K562 (cell line): Measurements from ENCODE around the gene MMP15. TPM values are rescaled to one million over a fixed set of nuclear protein-coding genes. Genes with fewer than 3 reads are reported as not detected.

Experiments used
- ATAC-seq: fragments of 200-7000 bp; cut with Tn5 transposase; 3 replicates; pipeline ENCODE4 v1.9.1; 2020; ENCODE audit warnings: moderate library complexity
- BruUV-seq: library from RNA; stranded (reverse); fragments of 400-500 nt; replicated peaks from 2 replicates; lab custom pipeline; 2021; lab: Mats Ljungman, UMichigan
- CTCF ChIA-PET: fragments of 300-600 bp; formaldehyde crosslinking; extraction: SDS; loops from one replicate; lab custom pipeline; 2021; ENCODE audit warnings: low intra/inter-chr PET ratio; lab: Yijun Ruan, JAX
- POLR2A ChIA-PET: fragments of 300-600, 350-650 bp; sonication (Branson Sonifier 250); formaldehyde crosslinking; extraction: SDS; loops from one replicate; lab custom pipeline; 2021; ENCODE audit warnings: antibody characterized with exemption, inconsistent platforms; lab: Yijun Ruan, JAX
- DNase-seq, 4 experiments: peaks; one replicate each; pipeline versions ENCODE4 v3.0.0 to v3.0.0-alpha.2; 2011 to 2018; ENCODE audit warnings: low spot score in 3 of 4, mixed read lengths in 3 of 4; ENCODE audit errors: extremely low read depth in 1 of 4
- FAIRE-seq: peaks from 2 replicates; lab custom pipeline; 2011; peaks lifted over from hg19 to GRCh38; lab: Jason Lieb, UNC
- H2AFZ ChIP-seq: 2 replicates; pipeline ENCODE4 v1.6.0; 2011; ENCODE audit warnings: low read depth, low read length, control low read depth, inconsistent platforms
- H3K27ac ChIP-seq: fragments of 200-600 bp; 3 replicates; pipeline ENCODE4 v1.8.0; 2011; ENCODE audit warnings: low read depth, mild to moderate bottlenecking, control low read depth, inconsistent platforms, low read length, moderate library complexity, mixed read lengths; ENCODE audit errors: extremely low read depth
- H3K27me3 ChIP-seq, 2 experiments: fragments of 300-600 bp in 1 of 2; 2 replicates in 1 of 2; 3 replicates in 1 of 2; pipeline versions ENCODE4 v1.6.0 to v1.8.0; 2011; ENCODE audit warnings: inconsistent platforms in 2 of 2, low read length in 2 of 2, mild to moderate bottlenecking in 1 of 2, mixed read lengths in 1 of 2, moderate library complexity in 1 of 2; ENCODE audit not compliant: control insufficient read depth in 2 of 2, insufficient read depth in 2 of 2
- H3K36me3 ChIP-seq: fragments of 300-600 bp; 3 replicates; pipeline ENCODE4 v1.8.0; 2011; ENCODE audit warnings: mild to moderate bottlenecking, low read length, inconsistent platforms; ENCODE audit not compliant: control insufficient read depth, insufficient read depth
- H3K4me1 ChIP-seq, 2 experiments: fragments of 200-600 bp in 1 of 2; replicated peaks in 1 of 2; 2 replicates in 1 of 2; 3 replicates in 1 of 2; pipeline versions ENCODE4 v1.5.1 to v1.8.0; 2011; ENCODE audit warnings: inconsistent platforms in 2 of 2, low read length in 2 of 2, mild to moderate bottlenecking in 1 of 2, mixed read lengths in 1 of 2, moderate library complexity in 1 of 2; ENCODE audit not compliant: control insufficient read depth in 2 of 2, insufficient read depth in 2 of 2
- H3K4me2 ChIP-seq: 2 replicates; pipeline ENCODE4 v1.6.1; 2011; ENCODE audit warnings: low read length, control low read depth, inconsistent platforms, mixed read lengths; ENCODE audit not compliant: insufficient read depth
- H3K4me3 ChIP-seq: fragments of 200-600 bp; sonication (generic), shearing (Covaris generic); 2 replicates; pipeline ENCODE4 v1.5.1; 2016; ENCODE audit warnings: control low read depth, inconsistent platforms
- H3K79me2 ChIP-seq: fragments of 200-600 bp; 3 replicates; pipeline ENCODE4 v1.8.0; 2011; ENCODE audit warnings: low read length, inconsistent platforms; ENCODE audit not compliant: control insufficient read depth, insufficient read depth
- H3K9ac ChIP-seq, 2 experiments: 2 replicates each; pipeline versions ENCODE4 v1.6.0 to v1.6.1; 2011; ENCODE audit warnings: low read depth in 2 of 2, low read length in 2 of 2, control low read depth in 1 of 2, inconsistent platforms in 1 of 2, mild to moderate bottlenecking in 1 of 2, mixed read lengths in 1 of 2; ENCODE audit not compliant: insufficient read depth in 1 of 2
- H3K9me1 ChIP-seq: one replicate; pipeline ENCODE4 v1.6.0; 2011; ENCODE audit warnings: inconsistent platforms, mild to moderate bottlenecking, low read length, moderate library complexity; ENCODE audit not compliant: control insufficient read depth, insufficient read depth
- H3K9me3 ChIP-seq: replicated peaks from 2 replicates; pipeline ENCODE4 v1.5.1; 2011; ENCODE audit warnings: low read depth, low read length, inconsistent platforms; ENCODE audit not compliant: control insufficient read depth, insufficient read depth
- H4K20me1 ChIP-seq: replicated peaks from 2 replicates; pipeline ENCODE4 v1.6.1; 2011; ENCODE audit warnings: low read length, inconsistent platforms, mixed read lengths; ENCODE audit not compliant: control insufficient read depth, insufficient read depth
- CTBP1 ChIP-seq: fragments of 450-650 bp; IDR thresholded peaks from 2 replicates; pipeline ENCODE4 v1.6.1; 2016; ENCODE audit warnings: borderline replicate concordance
- NONO ChIP-seq, 2 experiments: fragments of 200-400 bp in 1 of 2; fragments of 450-650 bp in 1 of 2; formaldehyde crosslinking in 1 of 2; IDR thresholded peaks; 2 replicates each; pipeline ENCODE4 v1.6.1; 2017; ENCODE audit warnings: low read depth in 2 of 2, mild to moderate bottlenecking in 2 of 2, moderate library complexity in 2 of 2, low read length in 1 of 2
- SP1 ChIP-seq: sonication (generic); formaldehyde crosslinking; IDR thresholded peaks from 2 replicates; pipeline ENCODE4 v1.8.1; 2022; ENCODE audit warnings: mild to moderate bottlenecking, missing genetic modification reagents
- ZNF224 ChIP-seq: sonication (generic); formaldehyde crosslinking; IDR thresholded peaks from 2 replicates; pipeline ENCODE4 v1.8.0; 2022; ENCODE audit warnings: mild to moderate bottlenecking, missing genetic modification reagents
- ZNF764 ChIP-seq: fragments of 250-450 bp; sonication (Bioruptor Pico); IDR thresholded peaks from 2 replicates; pipeline ENCODE4 v1.4.0; 2020; ENCODE audit warnings: low read depth, mild to moderate bottlenecking, moderate library complexity
- WGBS: fragments of 100-300 bp; shearing (Covaris generic); methylation state at CpG from one replicate; pipeline ENCODE4 v1.1.6; 2016; ENCODE audit warnings: low coverage, mixed read lengths; ENCODE audit not compliant: insufficient coverage; ENCODE audit errors: missing lambda C conversion rate; 5-methylcytosine and 5-hydroxymethylcytosine counted together
- in situ Hi-C: fragments of 300-500 bp; cut with MboI; formaldehyde crosslinking; loops from 4 replicates; pipeline ENCODE4 v1.15.0; 2018; ENCODE audit warnings: inconsistent platforms, mixed read lengths
- intact Hi-C: fragments of 100-400 bp; cut with micrococcal nuclease; formaldehyde crosslinking; loops from 2 replicates; pipeline ENCODE4 v1.14.2; 2022
- polyA plus RNA-seq, 8 experiments: library from polyadenylated mRNA; depleted of rRNA in 4 of 8; stranded (reverse) in 5 of 8; unstranded in 3 of 8; fragments of >200 nt; fragmentation: Nextera tagmentation in 2 of 8; fragmentation: Illumina TruSeq in 1 of 8; extraction: Ambion mirVana in 2 of 8; extraction: Trizol in 1 of 8; gene quantifications; 2 replicates each; pipeline versions ENCODE4 v1.2.1 to v1.2.3, GENCODE V29; 2011 to 2014; ENCODE audit warnings: inconsistent platforms in 1 of 8, missing spikeins in 1 of 8
- total RNA-seq, 7 experiments: library from RNA; depleted of rRNA in 6 of 7; stranded (reverse); fragments of >200 nt in 6 of 7; fragmentation: Illumina TruSeq in 2 of 7; extraction: Trizol in 2 of 7; gene quantifications; 2 replicates each; pipeline versions ENCODE4 v1.2.1 to v1.2.3, GENCODE V29; 2011 to 2021; ENCODE audit warnings: low replicate concordance in 1 of 7
- TF ChIP-seq, protein P1 (sequence below): fragments of 250-450 bp; sonication (Bioruptor Pico); IDR thresholded peaks from 2 replicates; pipeline ENCODE4 v1.9.0; 2021; ENCODE audit warnings: mild to moderate bottlenecking
- TF ChIP-seq, protein P2 (sequence below): sonication (generic); formaldehyde crosslinking; IDR thresholded peaks from 2 replicates; pipeline ENCODE4 v1.8.0; 2022; ENCODE audit warnings: mild to moderate bottlenecking, missing genetic modification reagents

Gene MMP15
- total and polyA plus RNA-seq, 9 of the 15 experiments (the other 6 are each of a cell fraction or from before 2014, with no cell fraction given), result 0.01 to 20.4 (median 5.5) TPM

DNA sequence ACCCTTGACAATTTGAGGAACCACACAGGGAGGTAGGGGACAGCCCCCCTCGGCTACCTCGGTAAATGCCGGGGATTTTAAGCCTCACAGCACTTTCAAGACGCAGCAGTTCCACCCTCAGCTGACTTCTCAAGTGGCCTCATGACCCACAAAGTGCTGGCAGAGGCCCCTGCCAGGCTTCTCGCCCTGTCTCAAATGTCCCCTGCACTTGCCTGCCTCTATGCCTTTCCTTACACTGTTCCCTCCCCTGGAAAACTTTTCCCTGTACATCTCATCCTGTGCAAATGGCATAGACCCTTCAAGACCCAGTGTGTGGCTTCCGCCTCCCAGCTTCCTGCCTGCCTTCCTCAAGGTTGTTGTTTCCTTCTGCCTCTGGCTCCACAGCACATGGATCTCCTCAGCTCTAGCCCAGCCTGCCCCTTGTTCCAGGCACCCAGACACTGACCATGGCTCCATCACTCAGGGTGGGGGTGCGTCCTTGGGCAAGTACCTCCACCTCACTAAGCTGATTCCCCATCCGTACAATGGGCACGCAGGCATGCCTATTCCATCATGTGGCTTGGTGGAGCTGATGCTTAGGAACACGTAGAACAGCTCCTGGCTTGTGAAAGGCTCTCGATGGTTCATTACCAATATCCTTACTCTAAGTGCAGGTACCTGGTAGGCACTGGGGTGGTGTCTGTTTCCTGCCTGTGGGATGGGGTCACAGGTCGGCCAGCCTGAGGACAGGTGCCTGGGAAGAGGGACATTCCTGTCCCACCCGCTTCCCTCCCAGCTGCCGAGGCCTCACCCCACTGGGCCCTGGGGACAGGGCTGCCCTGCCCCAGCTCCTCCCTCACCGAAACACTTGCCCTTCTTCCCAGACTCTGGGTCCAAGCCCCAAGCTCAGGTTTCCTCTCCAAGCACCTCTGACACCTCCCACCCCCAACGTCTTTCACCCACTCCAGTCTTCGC lies 24.0 kb downstream of the MMP15 start:
- POLR2A ChIA-PET, result no interaction called here
- peaks cover 0 to 39% of the 10 kb centered on the region in 2 experiments; a peak in 3 of 5 replicates for H3K4me1 ChIP-seq
- no TSS peak for BruUV-seq
- FAIRE-seq, result no peak
- H3K9me3 ChIP-seq, result no peaks in the 10 kb centered on the region
- H3K27ac ChIP-seq, result no peak overlapping the region
- H3K36me3 ChIP-seq, result no peaks in the 10 kb centered on the region
- no peaks in the 10 kb centered on the region for H4K20me1 ChIP-seq
- H3K9me1 ChIP-seq, result no peaks in the 10 kb centered on the region
- DNase-seq, result no peak
- no peak overlapping the region for H2AFZ ChIP-seq
- H3K4me3 ChIP-seq, result no peak overlapping the region
- H3K79me2 ChIP-seq, result no peaks in the 10 kb centered on the region
- CTCF ChIA-PET, result no interaction called here
- H3K27me3 ChIP-seq, result no peaks in the 10 kb centered on the region
- 47% methylated on average over 16 of the region's 17 CpGs for WGBS
- H3K4me2 ChIP-seq, result no peak overlapping the region
- intact Hi-C loops (no loop called here), in situ Hi-C loops (no loop called here)
- no peak for TF ChIP-seq SP1
- TF ChIP-seq NONO (IDR thresholded peaks at IDR 0.05; ENCODE audit: low read depth in 2 of 2, low read length in 1 of 2), result no peak
- TF ChIP-seq ZNF224, result no peak
- TF ChIP-seq, protein P1, sequence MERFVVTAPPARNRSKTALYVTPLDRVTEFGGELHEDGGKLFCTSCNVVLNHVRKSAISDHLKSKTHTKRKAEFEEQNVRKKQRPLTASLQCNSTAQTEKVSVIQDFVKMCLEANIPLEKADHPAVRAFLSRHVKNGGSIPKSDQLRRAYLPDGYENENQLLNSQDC, result no peak
- no peak for TF ChIP-seq ZNF764 (CRISPR knock-in tag)
- no peak for TF ChIP-seq CTBP1
- TF ChIP-seq, protein P2, sequence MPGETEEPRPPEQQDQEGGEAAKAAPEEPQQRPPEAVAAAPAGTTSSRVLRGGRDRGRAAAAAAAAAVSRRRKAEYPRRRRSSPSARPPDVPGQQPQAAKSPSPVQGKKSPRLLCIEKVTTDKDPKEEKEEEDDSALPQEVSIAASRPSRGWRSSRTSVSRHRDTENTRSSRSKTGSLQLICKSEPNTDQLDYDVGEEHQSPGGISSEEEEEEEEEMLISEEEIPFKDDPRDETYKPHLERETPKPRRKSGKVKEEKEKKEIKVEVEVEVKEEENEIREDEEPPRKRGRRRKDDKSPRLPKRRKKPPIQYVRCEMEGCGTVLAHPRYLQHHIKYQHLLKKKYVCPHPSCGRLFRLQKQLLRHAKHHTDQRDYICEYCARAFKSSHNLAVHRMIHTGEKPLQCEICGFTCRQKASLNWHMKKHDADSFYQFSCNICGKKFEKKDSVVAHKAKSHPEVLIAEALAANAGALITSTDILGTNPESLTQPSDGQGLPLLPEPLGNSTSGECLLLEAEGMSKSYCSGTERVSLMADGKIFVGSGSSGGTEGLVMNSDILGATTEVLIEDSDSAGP (CRISPR knock-in tag), result no peak
- peak overlapping the region in 1 of 2 experiments; percentile 18; a peak in 1 of 4 replicates for H3K9ac ChIP-seq
- no peak for ATAC-seq
